GM23338 (cell line): Measurements from ENCODE around the gene VPS16. TPM values are rescaled to one million over a fixed set of nuclear protein-coding genes. Genes with fewer than 3 reads are reported as not detected.

ENCODE experiments used
- ATAC-seq: fragments of 200-7000 bp; cut with Tn5 transposase; 3 replicates; pipeline ENCODE4 v1.9.1; 2020
- DNase-seq: peaks from one replicate; pipeline ENCODE4 v3.0.0-alpha.2; 2015; ENCODE audit warnings: low spot score
- H2AFZ ChIP-seq: fragments of 200-600 bp; sonication (generic); 2 replicates; pipeline ENCODE4 v1.8.0; 2016; ENCODE audit warnings: antibody characterized with exemption, mild to moderate bottlenecking, moderate library complexity
- H3F3A ChIP-seq: fragments of 200-600 bp; sonication (generic); replicated peaks from 2 replicates; pipeline ENCODE4 v1.8.0; 2017; ENCODE audit warnings: antibody characterized with exemption, mixed run types, low read depth
- H3K27ac ChIP-seq: fragments of 200-600 bp; sonication (generic); 2 replicates; pipeline ENCODE4 v1.6.1; 2016; ENCODE audit warnings: low read depth
- H3K27me3 ChIP-seq: fragments of 200-600 bp; sonication (generic); 2 replicates; pipeline ENCODE4 v1.8.0; 2016; ENCODE audit warnings: mild to moderate bottlenecking, mixed run types, moderate library complexity; ENCODE audit not compliant: insufficient read depth
- H3K36me3 ChIP-seq: fragments of 200-600 bp; sonication (generic); 2 replicates; pipeline ENCODE4 v1.8.0; 2016; ENCODE audit warnings: mild to moderate bottlenecking; ENCODE audit not compliant: insufficient read depth
- H3K4me1 ChIP-seq: fragments of 200-600 bp; sonication (generic); 2 replicates; pipeline ENCODE4 v1.8.0; 2016; ENCODE audit warnings: mild to moderate bottlenecking, moderate library complexity; ENCODE audit not compliant: insufficient read depth
- H3K4me2 ChIP-seq: fragments of 200-600 bp; sonication (generic); 2 replicates; pipeline ENCODE4 v1.7.1; 2017; ENCODE audit warnings: mixed run types
- H3K4me3 ChIP-seq: fragments of 200-600 bp; sonication (generic); 2 replicates; pipeline ENCODE4 v1.6.1; 2016; ENCODE audit warnings: mixed run types
- H3K79me2 ChIP-seq: fragments of 200-600 bp; sonication (generic); replicated peaks from 2 replicates; pipeline ENCODE4 v1.8.0; 2017; ENCODE audit warnings: mild to moderate bottlenecking; ENCODE audit not compliant: insufficient read depth
- H3K9me2 ChIP-seq: fragments of 200-600 bp; sonication (generic); 2 replicates; pipeline ENCODE4 v1.8.0; 2017; ENCODE audit not compliant: insufficient read depth
- H4K20me1 ChIP-seq: fragments of 200-600 bp; sonication (generic); replicated peaks from 2 replicates; pipeline ENCODE4 v1.8.0; 2017; ENCODE audit warnings: mild to moderate bottlenecking; ENCODE audit not compliant: insufficient read depth
- H3K27ac Mint-ChIP-seq: 2 replicates; pipeline ENCODE4 v1.8.0; 2020; ENCODE audit warnings: inconsistent platforms, mild to moderate bottlenecking, moderate library complexity, mixed read lengths
- H3K27me3 Mint-ChIP-seq: 3 replicates; pipeline ENCODE4 v1.8.0; 2022; ENCODE audit warnings: low read depth, mild to moderate bottlenecking, moderate library complexity, mixed read lengths, inconsistent platforms; ENCODE audit not compliant: insufficient read depth, poor library complexity
- H3K36me3 Mint-ChIP-seq: 3 replicates; pipeline ENCODE4 v1.8.0; 2021; ENCODE audit warnings: low read depth, mild to moderate bottlenecking, inconsistent platforms, moderate library complexity, mixed read lengths
- H3K4me1 Mint-ChIP-seq: 3 replicates; pipeline ENCODE4 v1.8.0; 2020; ENCODE audit warnings: mild to moderate bottlenecking, inconsistent platforms, mixed read lengths
- H3K4me3 Mint-ChIP-seq: 3 replicates; pipeline ENCODE4 v1.8.0; 2021; ENCODE audit warnings: moderate library complexity, mild to moderate bottlenecking, inconsistent platforms, mixed read lengths
- H3K9me3 Mint-ChIP-seq: 3 replicates; pipeline ENCODE4 v1.8.0; 2020; ENCODE audit warnings: moderate library complexity, mild to moderate bottlenecking, inconsistent platforms, mixed read lengths
- CREB1 ChIP-seq: fragments of 250-450 bp; sonication (Bioruptor Pico); IDR thresholded peaks from 2 replicates; pipeline ENCODE4 v1.5.0; 2020; ENCODE audit warnings: low read depth, mild to moderate bottlenecking, moderate library complexity
- CTCF ChIP-seq, 2 experiments: fragments of 200-600 bp in 1 of 2; sonication (generic) in 1 of 2; conservative IDR thresholded peaks; 2 replicates each; pipeline versions ENCODE4 v1.5.1 to v1.6.1; 2016 to 2017; ENCODE audit warnings: antibody characterized with exemption in 2 of 2, low read depth in 2 of 2, mild to moderate bottlenecking in 2 of 2, moderate library complexity in 1 of 2
- EZH2phosphoT487 ChIP-seq: fragments of 200-600 bp; sonication (generic); IDR thresholded peaks from one replicate; pipeline ENCODE4 v1.8.1; 2018; ENCODE audit warnings: antibody characterized with exemption; ENCODE audit not compliant: unreplicated experiment
- ZNF114 ChIP-seq: fragments of 250-450 bp; sonication (Bioruptor Pico); IDR thresholded peaks from 2 replicates; pipeline ENCODE4 v1.5.0; 2020; ENCODE audit warnings: mild to moderate bottlenecking, moderate library complexity
- polyA plus RNA-seq: library from polyadenylated mRNA; unstranded; fragments of >200 nt; fragmentation: Nextera tagmentation; extraction: Ambion mirVana; gene quantifications from 2 replicates; pipeline ENCODE4 v1.2.1, GENCODE V29; 2016
- total RNA-seq: library from RNA; depleted of rRNA; stranded (reverse); fragments of >200 nt; shearing (Covaris generic); gene quantifications from 2 replicates; pipeline ENCODE4 v1.2.3, GENCODE V29; 2014

VPS16 gene
- total and polyA plus RNA-seq, 2 experiments from 2014 or later, result 11.2 to 17.7 TPM

- H4K20me1 ChIP-seq, result 0 out of 2 replicates have a peak, but pooled peaks cover 4% of the 10 kb centered on the region
These were observed 67.0 kb downstream of the VPS16 start for GRCh38 chr20:2907519-2907918.

GRCh38 chr20:2909953-2910352 lies 69.4 kb downstream of the VPS16 start:
- H3K36me3 ChIP-seq, result no peaks in the 10 kb centered on the region
- Mint-ChIP-seq H3K27me3 (peaks cover 2% of the 10 kb centered on the region), H3K9me3 (peaks cover 4% of the 10 kb centered on the region; the same call in 2 of the 3 replicates), H3K4me3 (no peak overlapping the region), H3K27ac (no peak overlapping the region), H3K36me3 (peaks cover 17% of the 10 kb centered on the region; the same call in 2 of the 3 replicates), H3K4me1 (peaks cover 8% of the 10 kb centered on the region; the same call in 2 of the 3 replicates)
- H3K79me2 ChIP-seq, result peaks cover 36% of the 10 kb centered on the region
- ATAC-seq, result no peak
- H2AFZ ChIP-seq, result no peak overlapping the region
- peaks cover 5% of the 10 kb centered on the region for H3K4me1 ChIP-seq
- no peak overlapping the region for H3K4me2 ChIP-seq
- no peaks in the 10 kb centered on the region for H3K27me3 ChIP-seq
- no peak overlapping the region for H3K4me3 ChIP-seq
- H3K9me2 ChIP-seq, result no peaks in the 10 kb centered on the region
- H3K27ac ChIP-seq, result no peak overlapping the region
- no peak for DNase-seq
- TF ChIP-seq ZNF114, result no peak
- no peaks in the 10 kb centered on the region; the same call in 1 of the 2 replicates for H3F3A ChIP-seq
- peaks cover 4% of the 10 kb centered on the region; the same call in 1 of the 2 replicates for H4K20me1 ChIP-seq

More at GRCh38 chr20:2907519-2907918, 67.0 kb downstream of the VPS16 start:
- Mint-ChIP-seq H3K27me3 (peaks cover 2% of the 10 kb centered on the region), H3K4me3 (no peak overlapping the region), H3K9me3 (peaks cover 14% of the 10 kb centered on the region; the same call in 2 of the 3 replicates), H3K36me3 (peaks cover 39% of the 10 kb centered on the region), H3K4me1 (peaks cover 8% of the 10 kb centered on the region; the same call in 2 of the 3 replicates), H3K27ac (no peak overlapping the region)
- Histone ChIP-seq H3K27me3 (no peaks in the 10 kb centered on the region), H3K27ac (no peak overlapping the region), H2AFZ (no peak overlapping the region), H3K4me2 (no peak overlapping the region), H3K4me3 (no peak overlapping the region), H3K9me2 (no peaks in the 10 kb centered on the region), H3K36me3 (no peaks in the 10 kb centered on the region), H3K4me1 (peaks cover 5% of the 10 kb centered on the region), H3K79me2 (peaks cover 46% of the 10 kb centered on the region), H3F3A (no peaks in the 10 kb centered on the region; the same call in 1 of the 2 replicates)
- TF ChIP-seq CTCF (conservative IDR thresholded peaks at IDR 0.05; ENCODE audit: low read depth in 2 of 2), result no peak
- TF ChIP-seq EZH2phosphoT487, result no peak
- no peak for DNase-seq
- no peak for ATAC-seq

GRCh38 chr20:2911200-2911599 lies 70.7 kb downstream of the VPS16 start:
- peaks cover 2% of the 10 kb centered on the region for H3K27me3 Mint-ChIP-seq
- H3K79me2 ChIP-seq, result peaks cover 36% of the 10 kb centered on the region
- peak; percentile 34; the same call in 2 of the 3 replicates for ATAC-seq

More at GRCh38 chr20:2911200-2911599, 70.7 kb downstream of the VPS16 start:
- Histone ChIP-seq H4K20me1 (no peaks in the 10 kb centered on the region; the same call in 1 of the 2 replicates), H3K4me3 (no peak overlapping the region), H3K36me3 (no peaks in the 10 kb centered on the region), H3K27ac (peak overlapping the region; percentile 47), H2AFZ (no peak overlapping the region), H3K4me1 (peaks cover 5% of the 10 kb centered on the region), H3K9me2 (no peaks in the 10 kb centered on the region), H3K4me2 (0 out of 2 replicates have a peak overlapping the region, but pooled peaks have one; percentile 17), H3K27me3 (no peaks in the 10 kb centered on the region), H3F3A (no peaks in the 10 kb centered on the region; the same call in 1 of the 2 replicates)
- Mint-ChIP-seq H3K27ac (peak overlapping the region; percentile 70; the same call in 1 of the 2 replicates), H3K4me1 (peaks cover 8% of the 10 kb centered on the region; the same call in 2 of the 3 replicates), H3K4me3 (no peak overlapping the region), H3K36me3 (peaks cover 10% of the 10 kb centered on the region; the same call in 2 of the 3 replicates), H3K9me3 (no peaks in the 10 kb centered on the region)
- TF ChIP-seq CREB1 (CRISPR knock-in tag) (peak; percentile 51; the same call in 1 of the 2 replicates), CTCF (conservative IDR thresholded peaks at IDR 0.05; ENCODE audit: low read depth in 2 of 2) (no peak)
- DNase-seq, result peak; percentile 32
